Measurements from ENCODE around the gene SRMS. TPM values are rescaled to one million over a fixed set of nuclear protein-coding genes. Genes with fewer than 3 reads are reported as not detected.

Gene SRMS
- total and polyA plus RNA-seq, 2 donors (not counting 1 experiment from before 2014, with no cell fraction given): 0.17 to 0.54 TPM

DNA sequence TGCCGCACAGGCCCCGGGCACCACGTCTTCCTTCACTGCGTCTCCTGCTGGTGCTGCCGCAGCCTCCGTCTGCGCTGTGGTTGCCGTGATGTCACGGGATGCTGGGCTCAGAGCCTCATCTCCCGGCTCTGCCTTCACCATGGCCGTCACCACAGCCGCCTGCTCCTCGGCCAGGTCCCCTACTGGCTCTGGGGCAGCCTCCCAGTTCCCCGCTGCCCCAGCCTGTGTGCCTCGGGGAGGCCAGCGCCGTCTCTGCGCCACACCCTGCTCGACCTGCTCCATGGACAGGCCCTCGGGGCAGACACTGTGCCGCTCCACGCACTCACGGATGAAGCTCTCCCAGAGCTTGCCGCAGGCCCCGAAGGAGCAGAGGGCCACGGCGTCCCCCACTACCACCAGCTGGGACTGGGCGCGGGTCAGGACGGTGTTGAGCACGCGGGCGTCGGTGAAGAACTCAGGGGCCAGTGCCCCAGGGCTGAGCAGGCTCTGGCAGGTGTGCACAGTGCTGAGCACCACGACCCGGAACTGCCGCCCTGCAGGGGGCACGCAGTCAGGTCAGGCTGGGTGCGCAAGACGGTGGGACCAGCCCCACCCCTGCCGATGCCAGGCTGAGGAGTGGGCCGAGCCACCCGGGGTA lies 18.3 kb upstream of the SRMS start:
- 94% methylated on average over 43 of the region's 43 CpGs for WGBS (ENCODE audit: insufficient coverage)
- H3K4me3 ChIP-seq (ENCODE audit: control extremely low read depth in 1 of 5, extremely low read depth in 1 of 5, insufficient read depth in 1 of 5, low read depth in 2 of 5, low read length in 4 of 5): no peak overlapping the region
- CTCF ChIA-PET: interaction anchor here (0.6 to 3.7 kb wide), 3 partner anchors 9 to 473 kb away, joined by 3 to 17 read pairs (median 3); partner anchors contain the start of gene PTK6
- H3K9ac ChIP-seq (ENCODE audit: low read length): no peak overlapping the region
- H3K4me1 Mint-ChIP-seq: peaks cover 29% of the 10 kb centered on the region
- peaks cover 88% of the 10 kb centered on the region for H4K20me1 ChIP-seq (ENCODE audit: control insufficient read depth, insufficient read depth, low read length, poor library complexity, severe bottlenecking)
- no peaks in the 10 kb centered on the region for H3K27me3 ChIP-seq (replicated peaks in 1 of 4; ENCODE audit: control extremely low read depth in 1 of 4, control insufficient read depth in 3 of 4, insufficient read depth in 4 of 4, low read length in 3 of 4)
- H3K27ac Mint-ChIP-seq: no peak overlapping the region
- H3K27me3 Mint-ChIP-seq: no peaks in the 10 kb centered on the region
- intact Hi-C loops (cut with micrococcal nuclease): no loop called here
- H2AFZ ChIP-seq (ENCODE audit: insufficient read depth, low read depth, low read length, poor library complexity, severe bottlenecking): no peak overlapping the region
- H3K4me3 Mint-ChIP-seq: no peak overlapping the region
- H3K36me3 ChIP-seq (replicated peaks in 1 of 2; ENCODE audit: control extremely low read depth in 1 of 2, control insufficient read depth in 1 of 2, extremely low read depth in 1 of 2, insufficient read depth in 2 of 2, low read length in 1 of 2): peaks cover 0 to 48% of the 10 kb centered on the region in 2 experiments
- H3K4me1 ChIP-seq (ENCODE audit: control insufficient read depth in 2 of 2, insufficient read depth in 2 of 2, low read length in 2 of 2): peaks cover 34 to 46% of the 10 kb centered on the region in 2 donors
- no peak for ATAC-seq (ENCODE audit: low read depth)
- TF ChIP-seq, protein P1, sequence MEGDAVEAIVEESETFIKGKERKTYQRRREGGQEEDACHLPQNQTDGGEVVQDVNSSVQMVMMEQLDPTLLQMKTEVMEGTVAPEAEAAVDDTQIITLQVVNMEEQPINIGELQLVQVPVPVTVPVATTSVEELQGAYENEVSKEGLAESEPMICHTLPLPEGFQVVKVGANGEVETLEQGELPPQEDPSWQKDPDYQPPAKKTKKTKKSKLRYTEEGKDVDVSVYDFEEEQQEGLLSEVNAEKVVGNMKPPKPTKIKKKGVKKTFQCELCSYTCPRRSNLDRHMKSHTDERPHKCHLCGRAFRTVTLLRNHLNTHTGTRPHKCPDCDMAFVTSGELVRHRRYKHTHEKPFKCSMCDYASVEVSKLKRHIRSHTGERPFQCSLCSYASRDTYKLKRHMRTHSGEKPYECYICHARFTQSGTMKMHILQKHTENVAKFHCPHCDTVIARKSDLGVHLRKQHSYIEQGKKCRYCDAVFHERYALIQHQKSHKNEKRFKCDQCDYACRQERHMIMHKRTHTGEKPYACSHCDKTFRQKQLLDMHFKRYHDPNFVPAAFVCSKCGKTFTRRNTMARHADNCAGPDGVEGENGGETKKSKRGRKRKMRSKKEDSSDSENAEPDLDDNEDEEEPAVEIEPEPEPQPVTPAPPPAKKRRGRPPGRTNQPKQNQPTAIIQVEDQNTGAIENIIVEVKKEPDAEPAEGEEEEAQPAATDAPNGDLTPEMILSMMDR (IDR thresholded peaks at IDR 0.05): no peak
- no peak for TF ChIP-seq EZH2 (IDR thresholded peaks at IDR 0.05; ENCODE audit: borderline replicate concordance, insufficient read depth, low read depth, low read length, poor library complexity, severe bottlenecking)
- H3K4me2 ChIP-seq (replicated peaks; ENCODE audit: low read depth, low read length, poor library complexity, severe bottlenecking): no peak overlapping the region
- POLR2A ChIA-PET: interaction anchor here (0.6 to 1.6 kb wide), 2 partner anchors 11 to 24 kb away, joined by 3 to 5 read pairs; no protein-coding TSS in a partner anchor
- H3K9me3 ChIP-seq (ENCODE audit: control extremely low read depth in 1 of 3, control insufficient read depth in 2 of 3, insufficient read depth in 1 of 3, low read length in 2 of 3): peaks cover 0 to 9% (median 0%) of the 10 kb centered on the region in 3 donors
- no peak overlapping the region for H3K27ac ChIP-seq (ENCODE audit: low read length in 2 of 2)
- DNase-seq: no peak
- peaks cover 7% of the 10 kb centered on the region for H3K79me2 ChIP-seq (ENCODE audit: control insufficient read depth, insufficient read depth, low read length)
- no peaks in the 10 kb centered on the region for H3K9me3 Mint-ChIP-seq (ENCODE audit: insufficient read depth)

DNA sequence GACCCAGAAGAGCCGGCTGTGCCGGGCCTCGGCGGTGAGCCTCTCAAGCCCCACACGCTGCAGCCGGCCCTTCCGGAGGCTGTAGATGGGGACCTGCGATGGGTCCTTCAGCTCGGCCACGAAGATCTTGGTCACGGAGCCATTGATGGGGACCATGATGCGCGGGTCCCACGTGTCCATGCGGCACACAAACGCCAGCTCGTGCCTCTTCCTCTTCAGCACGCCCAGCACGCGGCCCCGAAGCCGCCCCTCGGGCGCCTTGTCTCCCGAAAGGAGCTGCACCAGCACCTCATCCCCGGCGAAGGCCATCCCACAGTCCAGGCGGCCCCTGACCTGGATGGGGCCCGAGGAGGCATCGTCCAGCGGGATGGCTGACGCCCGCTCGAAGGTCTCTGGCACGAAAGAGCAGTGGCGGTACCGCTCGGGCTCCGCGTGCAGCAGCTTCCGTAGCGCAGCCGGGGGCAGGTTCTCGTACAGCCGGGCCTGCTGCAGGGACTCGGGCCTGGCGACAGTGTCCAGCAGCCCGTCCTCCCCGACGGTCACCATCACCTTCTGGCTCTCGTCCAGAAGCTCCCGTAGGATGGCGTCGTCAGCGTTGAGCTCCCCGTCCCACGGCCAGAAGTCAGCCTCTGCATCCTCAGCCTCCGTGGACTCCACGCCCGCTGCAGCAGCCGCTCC lies 17.6 kb upstream of the SRMS start:
- H3K4me1 ChIP-seq (ENCODE audit: control insufficient read depth in 2 of 2, insufficient read depth in 2 of 2, low read length in 2 of 2): peaks cover 34 to 43% of the 10 kb centered on the region in 2 donors
- no peak overlapping the region for H3K4me2 ChIP-seq (replicated peaks; ENCODE audit: low read depth, low read length, poor library complexity, severe bottlenecking)
- Mint-ChIP-seq H3K27me3 (no peaks in the 10 kb centered on the region), H3K4me1 (peaks cover 31% of the 10 kb centered on the region), H3K4me3 (no peak overlapping the region), H3K9me3 (ENCODE audit: insufficient read depth) (no peaks in the 10 kb centered on the region), H3K27ac (no peak overlapping the region)
- peaks cover 7% of the 10 kb centered on the region for H3K79me2 ChIP-seq (ENCODE audit: control insufficient read depth, insufficient read depth, low read length)
- WGBS (ENCODE audit: insufficient coverage): 98% methylated on average over 58 of the region's 61 CpGs
- no peak for TF ChIP-seq EZH2 (IDR thresholded peaks at IDR 0.05; ENCODE audit: borderline replicate concordance, insufficient read depth, low read depth, low read length, poor library complexity, severe bottlenecking)
- TF ChIP-seq, protein P1 (IDR thresholded peaks at IDR 0.05): no peak
- no peaks in the 10 kb centered on the region for H3K27me3 ChIP-seq (replicated peaks in 1 of 4; ENCODE audit: control extremely low read depth in 1 of 4, control insufficient read depth in 3 of 4, insufficient read depth in 4 of 4, low read length in 3 of 4)
- DNase-seq (no peak), ATAC-seq (ENCODE audit: low read depth) (no peak)
- POLR2A ChIA-PET: interaction anchor here (0.6 to 1.6 kb wide), 2 partner anchors 10 to 23 kb away, joined by 3 to 5 read pairs; no protein-coding TSS in a partner anchor
- H3K9ac ChIP-seq (ENCODE audit: low read length): no peak overlapping the region
- H2AFZ ChIP-seq (ENCODE audit: insufficient read depth, low read depth, low read length, poor library complexity, severe bottlenecking): no peak overlapping the region
- CTCF ChIA-PET: interaction anchor here (3.7 kb wide), 1 partner anchor 27 kb away, joined by 17 read pairs; the partner anchor contains the start of gene PTK6
- H3K27ac ChIP-seq (ENCODE audit: low read length in 2 of 2): no peak overlapping the region
- peaks cover 94% of the 10 kb centered on the region for H4K20me1 ChIP-seq (ENCODE audit: control insufficient read depth, insufficient read depth, low read length, poor library complexity, severe bottlenecking)
- H3K4me3 ChIP-seq (ENCODE audit: control extremely low read depth in 1 of 5, extremely low read depth in 1 of 5, insufficient read depth in 1 of 5, low read depth in 2 of 5, low read length in 4 of 5): no peak overlapping the region
- H3K36me3 ChIP-seq (replicated peaks in 1 of 2; ENCODE audit: control extremely low read depth in 1 of 2, control insufficient read depth in 1 of 2, extremely low read depth in 1 of 2, insufficient read depth in 2 of 2, low read length in 1 of 2): peaks cover 0 to 54% of the 10 kb centered on the region in 2 experiments
- intact Hi-C loops (cut with micrococcal nuclease): no loop called here
- H3K9me3 ChIP-seq (ENCODE audit: control extremely low read depth in 1 of 3, control insufficient read depth in 2 of 3, insufficient read depth in 1 of 3, low read length in 2 of 3): peaks cover 0 to 9% (median 0%) of the 10 kb centered on the region in 3 donors
